ENCODE results near the gene UBE3D.

Gene UBE3D

GRCh38 chr6:82843291-82843885, 222.3 kb downstream of the UBE3D start:
- no peak overlapping the region for H3K4me3 ChIP-seq (ENCODE audit: low read length)
- peak; percentile 44 for DNase-seq (ENCODE audit: low read depth)
- TF ChIP-seq CTCF (conservative IDR thresholded peaks at IDR 0.05; ENCODE audit: low read length), result no peak

GRCh38 chr6:82842721-82843120, 222.9 kb downstream of the UBE3D start:
- no peak for TF ChIP-seq CTCF (conservative IDR thresholded peaks at IDR 0.05; ENCODE audit: low read length)
- no peak overlapping the region for H3K4me3 ChIP-seq (ENCODE audit: low read length)
- DNase-seq (ENCODE audit: low read depth), result peak; percentile 91
